ENCODE measurements around the gene BTRC. TPM values are rescaled to one million over a fixed set of nuclear protein-coding genes. Genes with fewer than 3 reads are reported as not detected.

The BTRC gene
- total and polyA plus RNA-seq, 12 donors: 9.5 to 49.9 (median 34.2) TPM

- no peak overlapping the region for H3K27ac ChIP-seq
- no peak for ATAC-seq
- DNase-seq: no peak
- intact Hi-C loops (cut with DNase I): loop anchor here in 1 of 10 donors (10.0 kb wide), 1 partner anchor 284 kb away; no protein-coding TSS in a partner anchor
- H3K36me3 ChIP-seq: peaks cover 0 to 76% (median 25%) of the 10 kb centered on the region in 9 donors
- no peaks in the 10 kb centered on the region for H3K4me1 ChIP-seq
- no peaks in the 10 kb centered on the region for H3K27me3 ChIP-seq
- no peak overlapping the region for H3K4me3 ChIP-seq
- no peaks in the 10 kb centered on the region for H3K9me3 ChIP-seq
- WGBS, 2 donors: 91 to 93% methylated on average over 13 of the region's 13 CpGs
- no peak for TF ChIP-seq CTCF (IDR thresholded peaks at IDR 0.05)
Measured at GRCh38 chr10:101578803-101579515, 225.0 kb downstream of the BTRC start.

- 96 to 99% methylated on average over 12 of the region's 12 CpGs for WGBS, 2 donors
- no peak for DNase-seq
Measured at GRCh38 chr10:101579516-101579870, 225.5 kb downstream of the BTRC start.

GRCh38 chr10:101580486-101581399, 226.8 kb downstream of the BTRC start:
- intact Hi-C loops (cut with DNase I): no loop called here
- TF ChIP-seq CTCF (IDR thresholded peaks at IDR 0.05): no peak

More at GRCh38 chr10:101579516-101579870, 225.5 kb downstream of the BTRC start:
- no peaks in the 10 kb centered on the region for H3K4me1 ChIP-seq
- ATAC-seq: no peak
- no peak overlapping the region for H3K4me3 ChIP-seq
- no peaks in the 10 kb centered on the region for H3K9me3 ChIP-seq
- intact Hi-C loops (cut with DNase I): loop anchor here in 1 of 10 donors (10.0 kb wide), 1 partner anchor 285 kb away; no protein-coding TSS in a partner anchor
- peaks cover 0 to 81% (median 25%) of the 10 kb centered on the region in 9 donors for H3K36me3 ChIP-seq
- TF ChIP-seq CTCF (IDR thresholded peaks at IDR 0.05): no peak
- H3K27ac ChIP-seq: no peak overlapping the region
- H3K27me3 ChIP-seq: no peaks in the 10 kb centered on the region

GRCh38 chr10:101585841-101586240, 231.9 kb downstream of the BTRC start:
- H3K36me3 ChIP-seq: peaks cover 0 to 52% (median 7%) of the 10 kb centered on the region in 9 donors
- H3K4me3 ChIP-seq: no peak overlapping the region
- intact Hi-C loops (cut with DNase I): no loop called here
- no peak overlapping the region for H3K27ac ChIP-seq
- DNase-seq (no peak), ATAC-seq (no peak)
- 95 to 98% methylated on average over 9 of the region's 9 CpGs for WGBS, 2 donors
- H3K27me3 ChIP-seq: no peaks in the 10 kb centered on the region
- TF ChIP-seq CTCF (IDR thresholded peaks at IDR 0.05): no peak
- H3K4me1 ChIP-seq: peaks cover 0 to 26% (median 23%) of the 10 kb centered on the region in 9 donors
- H3K9me3 ChIP-seq: no peaks in the 10 kb centered on the region

More at GRCh38 chr10:101580486-101581399, 226.8 kb downstream of the BTRC start:
- DNase-seq (no peak), ATAC-seq (no peak)
- H3K9me3 ChIP-seq: no peaks in the 10 kb centered on the region
- WGBS, 2 donors: 86 to 89% methylated on average over 10 of the region's 10 CpGs
- no peak overlapping the region for H3K27ac ChIP-seq
- H3K4me3 ChIP-seq: no peak overlapping the region
- peaks cover 0 to 94% (median 25%) of the 10 kb centered on the region in 9 donors for H3K36me3 ChIP-seq
- no peaks in the 10 kb centered on the region for H3K4me1 ChIP-seq
- H3K27me3 ChIP-seq: no peaks in the 10 kb centered on the region
